GM12892 (cell line): Measurements from ENCODE around the gene CPSF6.

Experiments used
- POLR2A ChIP-seq: IDR thresholded peaks from 2 replicates; pipeline ENCODE4 v1.6.1; 2011; ENCODE audit warnings: low read depth, low read length, control low read depth
- POLR2AphosphoS5 ChIP-seq: IDR thresholded peaks from 2 replicates; pipeline ENCODE4 v1.6.1; 2011; ENCODE audit warnings: low read depth, low read length, control low read depth
- TAF1 ChIP-seq: IDR thresholded peaks from 2 replicates; pipeline ENCODE4 v1.6.1; 2011; ENCODE audit warnings: low read depth, mild to moderate bottlenecking, control low read depth, low read length, borderline replicate concordance

GRCh38 chr12:69313209-69313608 lies 73.8 kb downstream of the CPSF6 start:
- TF ChIP-seq POLR2AphosphoS5: no peak
- no peak for TF ChIP-seq TAF1
- no peak for TF ChIP-seq POLR2A
